ENCODE results near the gene ICE1. TPM values are rescaled to one million over a fixed set of nuclear protein-coding genes. Genes with fewer than 3 reads are reported as not detected.

ICE1 gene
- total RNA-seq, 2 donors from 2014 or later = 17.2 to 18.5 TPM

- Histone ChIP-seq H3K4me1 (no peaks in the 10 kb centered on the region), H3K27me3 (no peaks in the 10 kb centered on the region), H3K4me3 (no peak overlapping the region), H3K36me3 (no peaks in the 10 kb centered on the region), H3K9me3 (no peaks in the 10 kb centered on the region), H3K27ac (no peak overlapping the region)
- DNase-seq (ENCODE audit: low spot score) = no peak
- no peak for TF ChIP-seq CTCF (IDR thresholded peaks at IDR 0.05)
Observed at GRCh38 chr5:5378531-5378930, 43.9 kb upstream of the ICE1 start.

GRCh38 chr5:5380298-5380697, 42.2 kb upstream of the ICE1 start:
- no peaks in the 10 kb centered on the region for H3K9me3 ChIP-seq
- H3K27ac ChIP-seq = no peak overlapping the region

GRCh38 chr5:5381310-5381913, 41.1 kb upstream of the ICE1 start:
- H3K27me3 ChIP-seq = no peaks in the 10 kb centered on the region
- H3K4me3 ChIP-seq = no peak overlapping the region
- no peak for TF ChIP-seq CTCF (IDR thresholded peaks at IDR 0.05)
- no peaks in the 10 kb centered on the region for H3K36me3 ChIP-seq
- H3K27ac ChIP-seq = no peak overlapping the region
- H3K9me3 ChIP-seq = no peaks in the 10 kb centered on the region
- no peak for DNase-seq (ENCODE audit: low spot score)
- no peaks in the 10 kb centered on the region for H3K4me1 ChIP-seq

More at GRCh38 chr5:5380298-5380697, 42.2 kb upstream of the ICE1 start:
- no peak for TF ChIP-seq CTCF (IDR thresholded peaks at IDR 0.05)
- H3K4me1 ChIP-seq = no peaks in the 10 kb centered on the region
- no peaks in the 10 kb centered on the region for H3K27me3 ChIP-seq
- DNase-seq (ENCODE audit: low spot score) = no peak
- H3K36me3 ChIP-seq = no peaks in the 10 kb centered on the region
- H3K4me3 ChIP-seq = no peak overlapping the region

DNA sequence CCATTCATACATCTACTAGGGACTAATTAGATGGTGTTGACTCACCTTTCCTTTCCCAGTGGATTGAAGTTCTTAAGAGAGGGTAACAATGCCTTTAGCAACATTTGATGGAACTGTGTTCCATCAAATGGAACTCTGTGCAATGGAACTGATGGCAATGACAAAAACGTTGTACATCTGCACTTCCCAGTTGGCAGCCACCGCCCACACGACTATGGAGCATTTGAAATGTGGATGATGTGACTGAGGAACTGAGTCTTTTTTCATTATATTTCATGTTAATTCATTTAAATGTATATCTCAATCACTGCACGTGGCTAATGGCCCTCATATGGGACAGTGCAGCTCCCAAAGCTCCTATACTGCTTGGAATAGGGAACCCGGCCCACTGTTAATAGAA, 39.0 kb upstream of the ICE1 start:
- Histone ChIP-seq H3K9me3 (no peaks in the 10 kb centered on the region), H3K4me3 (no peak overlapping the region), H3K4me1 (no peaks in the 10 kb centered on the region), H3K36me3 (no peaks in the 10 kb centered on the region), H3K27ac (no peak overlapping the region), H3K27me3 (no peaks in the 10 kb centered on the region)
- no peak for DNase-seq (ENCODE audit: low spot score)
- no peak for TF ChIP-seq CTCF (IDR thresholded peaks at IDR 0.05)

- Histone ChIP-seq H3K4me3 (no peak overlapping the region), H3K36me3 (no peaks in the 10 kb centered on the region), H3K27ac (no peak overlapping the region), H3K9me3 (no peaks in the 10 kb centered on the region), H3K4me1 (no peaks in the 10 kb centered on the region), H3K27me3 (no peaks in the 10 kb centered on the region)
- no peak for TF ChIP-seq CTCF (IDR thresholded peaks at IDR 0.05)
- no peak for DNase-seq (ENCODE audit: low spot score)
Observed at GRCh38 chr5:5384660-5385330, 37.7 kb upstream of the ICE1 start.

GRCh38 chr5:5385331-5385662, 37.2 kb upstream of the ICE1 start:
- H3K36me3 ChIP-seq = no peaks in the 10 kb centered on the region
- no peak for DNase-seq (ENCODE audit: low spot score)
- no peaks in the 10 kb centered on the region for H3K4me1 ChIP-seq

More at GRCh38 chr5:5385331-5385662, 37.2 kb upstream of the ICE1 start:
- H3K27me3 ChIP-seq = no peaks in the 10 kb centered on the region
- H3K27ac ChIP-seq = no peak overlapping the region
- TF ChIP-seq CTCF (IDR thresholded peaks at IDR 0.05) = no peak
- no peak overlapping the region for H3K4me3 ChIP-seq
- no peaks in the 10 kb centered on the region for H3K9me3 ChIP-seq

Data from right atrium auricular region (tissue), 2 donors.